NCI-H2171 (cell line): Measurements from ENCODE around the gene TNRC18.
"Not testable (repeated sequence)": the region's sequence is repeated elsewhere in the genome, so short reads cannot be mapped to it uniquely, and the experiment has no call there.

ENCODE experiments used
- DNase-seq: peaks from one replicate; lab custom pipeline; 2025; lab: John Stamatoyannopoulos, UW

TNRC18 gene

GRCh38 chr7:5315761-5316160 lies 107.9 kb downstream of the TNRC18 start:
- DNase-seq = no peak

- no peak for DNase-seq
Observed at GRCh38 chr7:5314864-5315263, 108.8 kb downstream of the TNRC18 start.

GRCh38 chr7:5313076-5313885 lies 110.4 kb downstream of the TNRC18 start:
- not testable (repeated sequence) for DNase-seq

- DNase-seq = not testable (repeated sequence)
Observed at GRCh38 chr7:5312276-5313070, 111.2 kb downstream of the TNRC18 start.

GRCh38 chr7:5310822-5311405 lies 112.7 kb downstream of the TNRC18 start:
- DNase-seq = no peak

GRCh38 chr7:5309146-5309545 lies 114.5 kb downstream of the TNRC18 start:
- DNase-seq = no peak

- not testable (repeated sequence) for DNase-seq
Observed at GRCh38 chr7:5307221-5308142, 116.2 kb downstream of the TNRC18 start.

- not testable (repeated sequence) for DNase-seq
Observed at GRCh38 chr7:5305050-5305449, 118.6 kb downstream of the TNRC18 start.

- DNase-seq = no peak
Observed at GRCh38 chr7:5303591-5304505, 119.8 kb downstream of the TNRC18 start.

GRCh38 chr7:5303061-5303460 lies 120.6 kb downstream of the TNRC18 start:
- DNase-seq = no peak

GRCh38 chr7:5302577-5302976 lies 121.1 kb downstream of the TNRC18 start:
- DNase-seq = no peak

GRCh38 chr7:5300366-5300765 lies 123.3 kb downstream of the TNRC18 start:
- DNase-seq = no peak

- no peak for DNase-seq
Observed at GRCh38 chr7:5296611-5297226, 126.9 kb downstream of the TNRC18 start.

GRCh38 chr7:5296015-5296610 lies 127.5 kb downstream of the TNRC18 start:
- no peak for DNase-seq

- no peak for DNase-seq
Observed at GRCh38 chr7:5295039-5296014, 128.3 kb downstream of the TNRC18 start.

GRCh38 chr7:5294169-5294987 lies 129.3 kb downstream of the TNRC18 start:
- DNase-seq = no peak

- not testable (repeated sequence) for DNase-seq
Observed at GRCh38 chr7:5291711-5292335, 131.8 kb downstream of the TNRC18 start.
